Tibial nerve (tissue), 4 donors: ENCODE data around the gene SAT2. TPM values are rescaled to one million over a fixed set of nuclear protein-coding genes. Genes with fewer than 3 reads are reported as not detected.
A peak's percentile ranks its signal among the peaks of the same experiment; 100 is the strongest.

Experiments used
- DNase-seq, 2 donors: peaks; one replicate each; pipeline ENCODE4 v3.0.0-alpha.2; 2019; ENCODE audit warnings: low spot score in 2 of 2
- H3K27ac ChIP-seq, 4 donors: fragments of 200-600 bp; sonication (generic) in 3 of 4; one replicate each; pipeline ENCODE4 v1.5.1; 2017 to 2019; ENCODE audit warnings: mild to moderate bottlenecking in 1 of 4
- H3K27me3 ChIP-seq, 2 donors: fragments of 200-600 bp; sonication (generic) in 1 of 2; one replicate each; pipeline versions ENCODE4 v1.5.1 to v1.6.0; 2017 to 2019
- H3K36me3 ChIP-seq, 3 donors: fragments of 200-600 bp; sonication (generic); one replicate each; pipeline ENCODE4 v1.5.1; 2018 to 2019
- H3K4me1 ChIP-seq, 4 donors: fragments of 200-600 bp; sonication (generic) in 3 of 4; one replicate each; pipeline ENCODE4 v1.5.1; 2017 to 2019
- H3K4me3 ChIP-seq, 4 donors: fragments of 200-600 bp; sonication (generic) in 3 of 4; one replicate each; pipeline ENCODE4 v1.5.1; 2017 to 2019; ENCODE audit warnings: mild to moderate bottlenecking in 1 of 4, moderate library complexity in 1 of 4
- H3K9me3 ChIP-seq, 4 donors: fragments of 200-600 bp; sonication (generic) in 3 of 4; one replicate each; pipeline ENCODE4 v1.5.1; 2017 to 2019
- CTCF ChIP-seq, 5 experiments: fragments of 200-600 bp in 3 of 5; fragments of 450-650 bp in 2 of 5; sonication (generic) in 3 of 5; IDR thresholded peaks; one replicate each; pipeline ENCODE4 v1.5.1; 2016 to 2019; ENCODE audit warnings: antibody characterized with exemption in 5 of 5, mild to moderate bottlenecking in 3 of 5, moderate library complexity in 2 of 5
- EP300 ChIP-seq, 2 donors: sonication (generic); formaldehyde crosslinking; IDR thresholded peaks; one replicate each; pipeline ENCODE4 v1.6.1; 2017; ENCODE audit warnings: antibody characterized with exemption in 2 of 2, mild to moderate bottlenecking in 1 of 2
- POLR2A ChIP-seq, 2 donors: fragments of 450-650 bp; IDR thresholded peaks; one replicate each; pipeline ENCODE4 v1.6.1; 2017; ENCODE audit warnings: antibody characterized with exemption in 2 of 2, mild to moderate bottlenecking in 2 of 2, moderate library complexity in 2 of 2
- WGBS, 2 donors: methylation state at CpG; one replicate each; pipeline ENCODE4 v1.1.5; 2018; 5-methylcytosine and 5-hydroxymethylcytosine counted together
- total RNA-seq, 4 donors: library from RNA; depleted of rRNA; stranded (reverse); fragments of >200 nt; gene quantifications; one replicate each; pipeline ENCODE4 v1.1.0, GENCODE V29; 2016

Gene SAT2
- total RNA-seq, 4 donors from 2014 or later = 69.3 to 130 (median 82.0) TPM

- 39 to 51% methylated on average over 9 to 10 of the region's 10 CpGs for WGBS, 2 donors
- H3K36me3 ChIP-seq = peaks cover 0 to 77% (median 2%) of the 10 kb centered on the region in 3 donors
Measured at GRCh38 chr17:7667656-7668406, 40.2 kb upstream of the SAT2 start.

GRCh38 chr17:7656958-7657609 lies 29.5 kb upstream of the SAT2 start:
- 23 to 28% methylated on average over 10 of the region's 10 CpGs for WGBS, 2 donors
- DNase-seq = no peak
- no peak for TF ChIP-seq POLR2A (IDR thresholded peaks at IDR 0.05)
- peak in 1 of 2 donors; percentile 27 for TF ChIP-seq EP300 (IDR thresholded peaks at IDR 0.05)
- peak in 1 of 5 experiments; percentile 17 for TF ChIP-seq CTCF (IDR thresholded peaks at IDR 0.05)
- Histone ChIP-seq H3K27me3 (peaks cover 0 to 10% of the 10 kb centered on the region in 2 donors), H3K4me3 (no peak overlapping the region), H3K36me3 (no peaks in the 10 kb centered on the region), H3K9me3 (no peaks in the 10 kb centered on the region), H3K4me1 (peaks cover 0 to 15% (median 5%) of the 10 kb centered on the region in 4 donors), H3K27ac (peak overlapping the region in 2 of 4 donors; percentile 60 to 72)

More at GRCh38 chr17:7667656-7668406, 40.2 kb upstream of the SAT2 start:
- no peak for DNase-seq
- no peak overlapping the region for H3K4me3 ChIP-seq
- no peaks in the 10 kb centered on the region for H3K4me1 ChIP-seq
- H3K9me3 ChIP-seq = no peaks in the 10 kb centered on the region
- TF ChIP-seq POLR2A (IDR thresholded peaks at IDR 0.05) = no peak
- no peak for TF ChIP-seq EP300 (IDR thresholded peaks at IDR 0.05)
- TF ChIP-seq CTCF (IDR thresholded peaks at IDR 0.05) = no peak
- H3K27me3 ChIP-seq = no peaks in the 10 kb centered on the region
- peak overlapping the region in 2 of 4 donors; percentile 20 to 36 for H3K27ac ChIP-seq

GRCh38 chr17:7655541-7655840 lies 27.9 kb upstream of the SAT2 start:
- Histone ChIP-seq H3K4me1 (peaks cover 0 to 31% (median 19%) of the 10 kb centered on the region in 4 donors), H3K4me3 (no peak overlapping the region), H3K27me3 (peaks cover 0 to 26% of the 10 kb centered on the region in 2 donors), H3K9me3 (no peaks in the 10 kb centered on the region), H3K36me3 (no peaks in the 10 kb centered on the region), H3K27ac (peak overlapping the region in 2 of 4 donors; percentile 3 to 72)
- no peak for DNase-seq
- TF ChIP-seq CTCF (IDR thresholded peaks at IDR 0.05) (no peak), POLR2A (IDR thresholded peaks at IDR 0.05) (no peak), EP300 (IDR thresholded peaks at IDR 0.05) (no peak)
- WGBS, 2 donors = 87 to 91% methylated on average over 17 of the region's 17 CpGs

GRCh38 chr17:7654832-7655540 lies 27.4 kb upstream of the SAT2 start:
- WGBS, 2 donors = 61 to 66% methylated on average over 15 to 16 of the region's 16 CpGs
- H3K9me3 ChIP-seq = no peaks in the 10 kb centered on the region
- TF ChIP-seq POLR2A (IDR thresholded peaks at IDR 0.05) = no peak
- no peak for TF ChIP-seq EP300 (IDR thresholded peaks at IDR 0.05)
- TF ChIP-seq CTCF (IDR thresholded peaks at IDR 0.05) = no peak
- no peak overlapping the region for H3K4me3 ChIP-seq
- peak overlapping the region in 2 of 4 donors; percentile 3 to 72 for H3K27ac ChIP-seq
- H3K27me3 ChIP-seq = peaks cover 0 to 30% of the 10 kb centered on the region in 2 donors
- H3K4me1 ChIP-seq = peaks cover 0 to 36% (median 21%) of the 10 kb centered on the region in 4 donors
- no peak for DNase-seq
- no peaks in the 10 kb centered on the region for H3K36me3 ChIP-seq
